Trophoblast cell (in vitro differentiated cells and primary cell): ENCODE results near the gene SEMA4C.

Experiments used
- DNase-seq, 2 donors: peaks; one replicate each; pipeline ENCODE4 v3.0.0-alpha.2; 2016
- H2AFZ ChIP-seq: 2 replicates; pipeline ENCODE4 v1.6.1; 2013; ENCODE audit warnings: low read length, moderate library complexity, mild to moderate bottlenecking; ENCODE audit not compliant: insufficient read depth, poor library complexity
- H2AK5ac ChIP-seq: 2 replicates; pipeline ENCODE4 v1.6.1; 2013; ENCODE audit warnings: mild to moderate bottlenecking, low read length
- H2BK120ac ChIP-seq: 2 replicates; pipeline ENCODE4 v1.6.1; 2013; ENCODE audit warnings: low read length, mild to moderate bottlenecking, moderate library complexity; ENCODE audit not compliant: insufficient read depth, poor library complexity
- H2BK12ac ChIP-seq: 2 replicates; pipeline ENCODE4 v1.6.1; 2013; ENCODE audit warnings: mild to moderate bottlenecking, low read length, moderate library complexity
- H2BK5ac ChIP-seq: 2 replicates; pipeline ENCODE4 v1.6.1; 2013; ENCODE audit warnings: low read length, low read depth, moderate library complexity, mild to moderate bottlenecking; ENCODE audit not compliant: poor library complexity
- H3K14ac ChIP-seq: 2 replicates; pipeline ENCODE4 v1.6.1; 2013; ENCODE audit warnings: mild to moderate bottlenecking, low read length
- H3K18ac ChIP-seq: 2 replicates; pipeline ENCODE4 v1.6.1; 2013; ENCODE audit warnings: mild to moderate bottlenecking, low read length
- H3K23ac ChIP-seq: 2 replicates; pipeline ENCODE4 v1.6.1; 2013; ENCODE audit warnings: low read length
- H3K27ac ChIP-seq: 2 replicates; pipeline ENCODE4 v1.5.1; 2013; ENCODE audit warnings: low read depth, mild to moderate bottlenecking, inconsistent platforms, low read length, moderate library complexity
- H3K27me3 ChIP-seq: 2 replicates; pipeline ENCODE4 v1.6.1; 2013; ENCODE audit warnings: inconsistent platforms, mild to moderate bottlenecking, low read length, moderate library complexity; ENCODE audit not compliant: insufficient read depth
- H3K36me3 ChIP-seq, 2 experiments: 1 replicate in 1 of 2; 2 replicates in 1 of 2; pipeline ENCODE4 v1.6.1; 2013; ENCODE audit warnings: low read length in 2 of 2, mild to moderate bottlenecking in 2 of 2, moderate library complexity in 1 of 2; ENCODE audit not compliant: insufficient read depth in 2 of 2, control insufficient read depth in 1 of 2
- H3K4ac ChIP-seq: 2 replicates; pipeline ENCODE4 v1.6.1; 2013; ENCODE audit warnings: low read depth, mild to moderate bottlenecking, low read length, moderate library complexity
- H3K4me1 ChIP-seq, 2 experiments: 1 replicate in 1 of 2; 2 replicates in 1 of 2; pipeline ENCODE4 v1.6.1; 2013; ENCODE audit warnings: low read length in 2 of 2, mild to moderate bottlenecking in 2 of 2, moderate library complexity in 1 of 2; ENCODE audit not compliant: insufficient read depth in 2 of 2, control insufficient read depth in 1 of 2
- H3K4me2 ChIP-seq: 2 replicates; pipeline ENCODE4 v1.6.1; 2013; ENCODE audit warnings: inconsistent platforms, mild to moderate bottlenecking, low read length, moderate library complexity
- H3K4me3 ChIP-seq: 2 replicates; pipeline ENCODE4 v1.5.1; 2013; ENCODE audit warnings: mild to moderate bottlenecking, low read depth, low read length, inconsistent platforms
- H3K79me1 ChIP-seq: one replicate; pipeline ENCODE4 v1.6.1; 2013; ENCODE audit warnings: low read length
- H3K79me2 ChIP-seq: 2 replicates; pipeline ENCODE4 v1.6.1; 2013; ENCODE audit warnings: low read length, mild to moderate bottlenecking; ENCODE audit not compliant: control insufficient read depth, insufficient read depth, poor library complexity
- H3K9ac ChIP-seq: 2 replicates; pipeline ENCODE4 v1.6.1; 2013; ENCODE audit warnings: mild to moderate bottlenecking, low read length
- H3K9me3 ChIP-seq: 2 replicates; pipeline ENCODE4 v1.6.1; 2013; ENCODE audit warnings: low read depth, mild to moderate bottlenecking, control low read depth, inconsistent platforms, low read length; ENCODE audit not compliant: insufficient read depth
- H4K12ac ChIP-seq: 2 replicates; pipeline ENCODE4 v1.6.1; 2013; ENCODE audit warnings: low read depth, mild to moderate bottlenecking, low read length, moderate library complexity
- H4K8ac ChIP-seq: 2 replicates; pipeline ENCODE4 v1.6.1; 2013; ENCODE audit warnings: low read depth, mild to moderate bottlenecking, low read length, moderate library complexity
- H4K91ac ChIP-seq: one replicate; pipeline ENCODE4 v1.6.1; 2013; ENCODE audit warnings: low read depth, mild to moderate bottlenecking, low read length, moderate library complexity
- WGBS: extraction: QIAGEN DNeasy Blood & Tissue Kit; methylation state at CpG from one replicate; pipeline ENCODE4 v1.1.7; 2013; ENCODE audit warnings: missing lambda C conversion rate; ENCODE audit not compliant: insufficient read length, insufficient coverage; ENCODE audit errors: extremely low coverage; 5-methylcytosine and 5-hydroxymethylcytosine counted together

The SEMA4C gene

DNA sequence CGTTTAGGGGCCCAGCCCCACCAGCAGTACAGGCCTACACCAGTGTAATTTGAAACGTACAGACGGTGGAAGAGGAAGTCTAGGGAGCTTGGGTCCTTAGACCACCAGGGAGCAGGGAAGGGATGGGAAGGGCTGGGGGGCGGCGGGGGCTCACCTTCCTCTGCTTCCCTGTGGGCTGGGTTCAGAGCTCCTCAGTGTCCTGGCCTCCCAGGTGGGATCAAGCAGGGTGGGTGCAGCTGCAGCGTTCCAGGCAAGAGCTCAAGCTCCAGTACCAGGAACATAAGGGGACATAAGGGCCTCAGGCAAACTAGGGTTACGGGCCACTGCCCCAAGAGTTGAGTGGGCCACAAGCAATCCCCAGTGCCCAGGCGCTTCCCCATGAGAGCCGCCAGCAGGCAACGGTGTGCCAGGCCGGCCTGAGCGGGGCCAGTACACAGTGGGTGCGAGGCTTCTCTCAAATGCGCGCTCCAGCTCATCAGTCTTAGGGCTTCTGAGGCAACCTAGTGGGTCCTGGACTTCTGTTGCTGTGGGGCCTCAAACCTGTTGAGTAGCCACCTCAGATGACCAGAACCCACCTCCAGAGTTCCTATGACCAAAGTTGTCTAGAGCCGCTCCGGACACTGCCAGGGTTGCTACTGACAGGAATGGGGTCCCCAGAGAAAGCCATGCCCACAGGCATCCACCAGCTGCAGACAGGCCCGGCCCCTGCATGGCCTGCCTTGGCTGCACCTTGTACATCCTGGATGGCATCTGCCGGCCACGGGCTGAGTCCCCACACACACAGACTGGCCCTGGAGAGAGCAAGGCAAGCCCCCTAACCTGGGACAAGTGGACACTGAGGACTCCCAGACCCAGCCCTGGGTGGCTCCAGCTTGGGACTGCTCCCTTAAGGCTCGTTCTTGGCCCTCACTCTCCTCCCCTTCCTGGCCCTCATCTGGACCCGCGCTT, 31.3 kb downstream of the SEMA4C start:
- Histone ChIP-seq H3K14ac (no peak overlapping the region), H2BK120ac (no peak overlapping the region)

DNA sequence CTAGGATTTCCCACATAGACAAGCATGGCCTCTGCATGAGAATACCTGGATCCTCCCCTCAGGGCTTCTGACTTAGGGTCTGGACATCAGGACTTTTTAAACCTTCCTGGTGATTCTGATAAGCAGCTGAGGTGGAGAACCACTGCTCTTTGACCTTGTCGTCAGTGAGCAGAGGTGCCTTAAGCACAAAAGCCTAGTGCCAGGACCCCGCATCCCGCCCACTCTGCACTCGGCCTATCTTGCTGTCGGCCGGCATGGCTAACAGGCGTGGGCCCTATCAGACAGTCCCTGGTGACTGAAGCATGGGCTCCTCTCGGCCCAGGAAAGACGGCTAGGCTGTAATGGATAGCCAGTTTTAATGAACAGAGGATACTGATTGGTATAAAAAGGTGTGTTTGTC, 32.3 kb downstream of the SEMA4C start:
- H3K23ac ChIP-seq, result no peak overlapping the region
- no peak overlapping the region for H2BK12ac ChIP-seq
- no peak overlapping the region for H2BK5ac ChIP-seq
- no peak overlapping the region for H4K8ac ChIP-seq
- no CpG with 5 or more reads among the region's 9 CpGs for WGBS
- H3K9me3 ChIP-seq, result no peaks in the 10 kb centered on the region
- no peak overlapping the region for H2AFZ ChIP-seq
- H2BK120ac ChIP-seq, result no peak overlapping the region
- H3K79me1 ChIP-seq, result peaks cover 7% of the 10 kb centered on the region
- no peak overlapping the region for H3K9ac ChIP-seq
- no peak overlapping the region for H3K4me2 ChIP-seq
- no peaks in the 10 kb centered on the region for H3K79me2 ChIP-seq
- no peak for DNase-seq
- peaks cover 14 to 16% of the 10 kb centered on the region in 2 experiments for H3K4me1 ChIP-seq
- H3K14ac ChIP-seq, result no peak overlapping the region
- H3K27ac ChIP-seq, result peak overlapping the region; percentile 35
- peaks cover 2 to 13% of the 10 kb centered on the region in 2 experiments for H3K36me3 ChIP-seq
- no peak overlapping the region for H3K4ac ChIP-seq
- H4K12ac ChIP-seq, result no peak overlapping the region
- no peak overlapping the region for H3K4me3 ChIP-seq
- no peak overlapping the region for H2AK5ac ChIP-seq
- H4K91ac ChIP-seq, result no peak overlapping the region
- no peaks in the 10 kb centered on the region for H3K27me3 ChIP-seq
- no peak overlapping the region for H3K18ac ChIP-seq

More for the DNA sequence above, 31.3 kb downstream of the SEMA4C start:
- H3K18ac ChIP-seq, result no peak overlapping the region
- no peak overlapping the region for H2AK5ac ChIP-seq
- no peaks in the 10 kb centered on the region for H3K27me3 ChIP-seq
- no peak overlapping the region for H3K4me3 ChIP-seq
- H3K4me1 ChIP-seq, result peaks cover 8 to 12% of the 10 kb centered on the region in 2 experiments
- no peak overlapping the region for H3K9ac ChIP-seq
- no peak overlapping the region for H3K4me2 ChIP-seq
- H3K4ac ChIP-seq, result no peak overlapping the region
- no peak for DNase-seq
- no peak overlapping the region for H3K23ac ChIP-seq
- no peak overlapping the region for H3K27ac ChIP-seq
- H2BK12ac ChIP-seq, result no peak overlapping the region
- peaks cover 2 to 13% of the 10 kb centered on the region in 2 experiments for H3K36me3 ChIP-seq
- H3K79me2 ChIP-seq, result no peaks in the 10 kb centered on the region
- no peak overlapping the region for H4K91ac ChIP-seq
- H4K12ac ChIP-seq, result no peak overlapping the region
- no peaks in the 10 kb centered on the region for H3K9me3 ChIP-seq
- no CpG with 5 or more reads among the region's 23 CpGs for WGBS
- H2AFZ ChIP-seq, result no peak overlapping the region
- no peak overlapping the region for H4K8ac ChIP-seq
- H2BK5ac ChIP-seq, result no peak overlapping the region
- peaks cover 4% of the 10 kb centered on the region for H3K79me1 ChIP-seq

DNA sequence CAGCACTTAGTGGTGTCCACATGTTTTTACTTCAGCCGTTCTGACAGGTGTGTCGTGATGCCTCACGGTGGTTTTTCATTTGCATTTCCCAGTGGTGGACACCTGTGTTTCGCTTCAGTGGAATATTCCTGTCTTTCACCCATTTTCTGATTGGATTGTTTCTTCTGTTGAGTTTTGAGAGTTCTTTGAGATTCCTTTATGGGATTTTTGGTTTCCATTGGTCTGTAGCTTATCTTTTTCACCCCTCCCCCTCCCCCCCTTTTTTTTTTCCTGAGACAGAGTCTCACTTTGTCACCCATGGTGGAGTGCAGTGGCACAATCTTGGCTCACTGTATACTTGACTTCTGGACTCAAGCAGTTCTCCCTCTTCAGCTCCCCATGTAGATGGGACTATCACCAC, 34.0 kb downstream of the SEMA4C start:
- no peak overlapping the region for H4K12ac ChIP-seq
- H3K27ac ChIP-seq, result no peak overlapping the region
- no CpG with 5 or more reads among the region's 4 CpGs for WGBS
- H3K4me3 ChIP-seq, result no peak overlapping the region
- H2BK5ac ChIP-seq, result no peak overlapping the region
- H3K18ac ChIP-seq, result no peak overlapping the region
- H2BK12ac ChIP-seq, result no peak overlapping the region
- no peak overlapping the region for H4K8ac ChIP-seq
- no peak for DNase-seq
- no peak overlapping the region for H3K4me2 ChIP-seq
- peaks cover 21% of the 10 kb centered on the region in 2 experiments for H3K4me1 ChIP-seq
- H3K36me3 ChIP-seq, result peaks cover 2 to 18% of the 10 kb centered on the region in 2 experiments
- no peak overlapping the region for H3K14ac ChIP-seq
- no peak overlapping the region for H4K91ac ChIP-seq
- H3K79me2 ChIP-seq, result no peaks in the 10 kb centered on the region
- H2AFZ ChIP-seq, result no peak overlapping the region
- H3K9me3 ChIP-seq, result no peaks in the 10 kb centered on the region
- no peak overlapping the region for H3K9ac ChIP-seq
- no peak overlapping the region for H2AK5ac ChIP-seq
- H3K79me1 ChIP-seq, result peaks cover 7% of the 10 kb centered on the region
- H3K23ac ChIP-seq, result no peak overlapping the region
- H3K4ac ChIP-seq, result no peak overlapping the region
- no peaks in the 10 kb centered on the region for H3K27me3 ChIP-seq
- no peak overlapping the region for H2BK120ac ChIP-seq

DNA sequence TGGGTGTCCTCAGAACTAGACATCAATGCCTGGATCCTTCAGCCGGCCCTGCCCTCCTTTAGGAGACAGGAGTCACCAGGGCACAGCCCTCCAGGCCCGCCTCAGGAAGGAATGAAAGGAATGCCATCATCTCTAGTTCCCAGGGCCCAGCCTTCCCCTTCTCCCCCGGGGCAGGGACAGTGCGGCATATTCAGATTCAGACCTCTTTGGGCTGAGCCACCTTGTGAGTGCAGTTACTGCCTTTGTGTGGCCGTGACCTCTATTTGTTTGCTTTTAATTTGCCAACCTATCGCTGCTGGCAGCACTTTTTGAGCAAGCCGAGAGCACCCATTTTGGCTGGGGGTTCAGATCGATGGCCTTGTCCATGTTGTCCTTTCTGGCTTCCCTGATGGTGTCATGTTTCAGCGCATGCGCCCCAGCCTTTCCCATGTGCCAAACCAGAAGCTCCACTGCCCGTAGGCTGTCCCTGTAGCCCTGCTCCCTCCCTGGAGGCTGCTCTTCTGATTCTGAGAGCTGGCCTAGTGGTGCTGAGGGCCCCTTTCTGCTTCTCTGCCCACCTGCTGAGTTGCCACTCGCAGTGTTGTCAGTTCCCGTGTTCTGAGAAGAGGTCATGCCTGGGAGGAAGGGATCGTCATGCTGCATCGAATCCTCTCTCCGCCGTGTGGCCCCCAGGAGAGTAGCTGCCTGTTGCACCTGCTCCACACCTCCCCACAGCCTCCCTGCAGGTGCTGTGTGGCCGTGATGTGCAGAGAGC, 36.9 kb downstream of the SEMA4C start:
- Histone ChIP-seq H2BK5ac (no peak overlapping the region), H3K36me3 (peaks cover 21% of the 10 kb centered on the region in 2 experiments), H3K9me3 (no peaks in the 10 kb centered on the region), H2AK5ac (no peak overlapping the region), H3K4me2 (peak overlapping the region; percentile 52), H3K27ac (peak overlapping the region; percentile 58), H3K79me2 (no peaks in the 10 kb centered on the region), H3K4me3 (no peak overlapping the region), H2AFZ (no peak overlapping the region), H4K91ac (no peak overlapping the region), H2BK120ac (no peak overlapping the region), H2BK12ac (peak overlapping the region; percentile 44), H3K27me3 (no peaks in the 10 kb centered on the region), H3K14ac (no peak overlapping the region), H3K9ac (no peak overlapping the region), H4K12ac (no peak overlapping the region), H3K4ac (no peak overlapping the region), H3K79me1 (peaks cover 7% of the 10 kb centered on the region), H4K8ac (peak overlapping the region; percentile 34), H3K18ac (no peak overlapping the region), H3K4me1 (peaks cover 18 to 19% of the 10 kb centered on the region in 2 experiments), H3K23ac (no peak overlapping the region)
- DNase-seq, result peak; percentile 96 to 98
- WGBS, result no CpG with 5 or more reads among the region's 18 CpGs
